Effector memory CD8-positive, alpha-beta T cell (primary cell): ENCODE results near the gene TNFRSF21.
"Not testable (repeated sequence)": the region's sequence is repeated elsewhere in the genome, so short reads cannot be mapped to it uniquely, and the experiment has no call there.

ENCODE experiments used
- ATAC-seq: fragments of 150-1000 bp; cut with Tn5 transposase; replicated peaks from 2 replicates; pipeline ENCODE4 v1.10.0; 2021; ENCODE audit warnings: mild to moderate bottlenecking, moderate library complexity
- DNase-seq, 3 experiments: peaks; one replicate each; pipeline ENCODE4 v3.0.0; 2021
- H3K27ac Mint-ChIP-seq, 2 donors: one replicate each; pipeline ENCODE4 v1.8.0; 2022; ENCODE audit warnings: mild to moderate bottlenecking in 2 of 2, mixed read lengths in 2 of 2, moderate library complexity in 2 of 2
- H3K27me3 Mint-ChIP-seq, 2 donors: one replicate each; pipeline ENCODE4 v1.8.0; 2022; ENCODE audit warnings: mixed read lengths in 2 of 2
- H3K36me3 Mint-ChIP-seq: one replicate; pipeline ENCODE4 v1.8.0; 2022; ENCODE audit warnings: mild to moderate bottlenecking, moderate library complexity, mixed read lengths; ENCODE audit not compliant: insufficient read depth
- H3K4me1 Mint-ChIP-seq, 2 donors: one replicate each; pipeline ENCODE4 v1.8.0; 2022; ENCODE audit warnings: low read depth in 2 of 2, mixed read lengths in 2 of 2
- H3K4me3 Mint-ChIP-seq, 2 donors: one replicate each; pipeline ENCODE4 v1.8.0; 2022; ENCODE audit warnings: mild to moderate bottlenecking in 2 of 2, mixed read lengths in 2 of 2, moderate library complexity in 2 of 2
- H3K9me3 Mint-ChIP-seq, 2 donors: one replicate each; pipeline ENCODE4 v1.8.0; 2022; ENCODE audit warnings: mixed read lengths in 2 of 2

Gene TNFRSF21

DNA sequence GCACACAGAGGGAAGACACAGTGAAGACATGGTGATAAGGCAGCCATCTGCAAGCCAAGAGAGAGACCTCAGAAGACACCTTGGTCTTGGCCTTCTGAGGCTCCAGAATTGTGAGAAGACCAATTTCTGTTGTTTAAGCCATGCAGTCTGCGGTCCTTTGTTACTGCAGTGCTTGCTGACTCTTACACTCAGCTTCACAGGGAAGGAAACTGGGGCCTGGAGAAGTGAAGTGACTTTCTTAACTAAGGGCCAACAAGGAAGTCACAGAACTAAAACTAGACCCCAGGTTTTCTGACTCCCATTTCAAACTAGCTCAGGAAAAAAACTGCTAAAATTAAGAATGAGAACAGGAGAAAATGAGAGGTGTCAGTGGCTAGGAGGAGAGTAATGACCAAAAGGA lies 74.3 kb downstream of the TNFRSF21 start:
- Mint-ChIP-seq H3K4me3 (no peak overlapping the region), H3K27ac (no peak overlapping the region), H3K4me1 (no peaks in the 10 kb centered on the region)

DNA sequence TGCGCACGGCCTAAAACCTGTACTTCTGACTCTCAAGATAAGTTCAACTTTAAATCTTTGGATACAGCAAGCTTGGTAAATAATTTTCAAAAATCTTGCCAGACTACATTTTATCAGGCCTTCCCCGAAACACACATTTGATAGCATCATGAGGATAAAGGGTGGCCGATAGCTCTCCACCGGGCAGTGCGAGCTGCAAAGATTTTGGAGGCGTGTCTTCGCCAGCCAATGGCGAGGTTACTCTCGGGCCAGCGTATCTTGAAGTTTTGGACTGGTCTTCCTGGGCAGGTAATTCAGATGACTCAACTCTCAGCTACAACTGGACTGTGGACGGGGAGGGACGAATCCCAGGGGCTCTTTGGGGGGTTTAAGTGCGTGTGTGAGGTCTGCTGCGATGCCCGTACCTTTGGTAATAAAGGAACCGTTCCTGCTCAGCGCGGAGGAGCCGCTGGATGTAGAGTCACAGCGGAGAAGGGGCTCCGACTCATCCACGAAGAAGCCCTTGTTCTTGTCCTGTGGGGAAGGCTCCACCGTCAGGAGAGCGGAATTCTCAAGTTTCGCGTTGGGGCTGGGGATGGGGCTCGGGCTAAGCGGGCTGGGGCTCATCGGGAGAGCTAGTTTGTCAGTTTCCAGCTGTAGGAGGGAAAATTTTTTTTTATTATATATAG lies 75.3 kb downstream of the TNFRSF21 start:
- H3K4me3 Mint-ChIP-seq: no peak overlapping the region

More for the DNA sequence above, 74.3 kb downstream of the TNFRSF21 start:
- DNase-seq (no peak), ATAC-seq (no peak)
- no peaks in the 10 kb centered on the region for H3K36me3 Mint-ChIP-seq
- peaks cover 17 to 26% of the 10 kb centered on the region in 2 donors for H3K27me3 Mint-ChIP-seq
- H3K9me3 Mint-ChIP-seq: peaks cover 0 to 1% of the 10 kb centered on the region in 2 donors

GRCh38 chr6:47231151-47231550 lies 78.6 kb downstream of the TNFRSF21 start:
- Mint-ChIP-seq H3K4me3 (no peak overlapping the region), H3K27ac (no peak overlapping the region), H3K36me3 (no peaks in the 10 kb centered on the region), H3K9me3 (peaks cover 1 to 6% of the 10 kb centered on the region in 2 donors), H3K4me1 (no peaks in the 10 kb centered on the region), H3K27me3 (peaks cover under 1 to 9% of the 10 kb centered on the region in 2 donors)
- ATAC-seq: no peak
- DNase-seq: no peak

More for the DNA sequence above, 75.3 kb downstream of the TNFRSF21 start:
- Mint-ChIP-seq H3K9me3 (peaks cover 0 to 1% of the 10 kb centered on the region in 2 donors), H3K4me1 (no peaks in the 10 kb centered on the region), H3K27ac (no peak overlapping the region), H3K27me3 (peaks cover 11 to 16% of the 10 kb centered on the region in 2 donors), H3K36me3 (no peaks in the 10 kb centered on the region)
- DNase-seq (no peak), ATAC-seq (no peak)

DNA sequence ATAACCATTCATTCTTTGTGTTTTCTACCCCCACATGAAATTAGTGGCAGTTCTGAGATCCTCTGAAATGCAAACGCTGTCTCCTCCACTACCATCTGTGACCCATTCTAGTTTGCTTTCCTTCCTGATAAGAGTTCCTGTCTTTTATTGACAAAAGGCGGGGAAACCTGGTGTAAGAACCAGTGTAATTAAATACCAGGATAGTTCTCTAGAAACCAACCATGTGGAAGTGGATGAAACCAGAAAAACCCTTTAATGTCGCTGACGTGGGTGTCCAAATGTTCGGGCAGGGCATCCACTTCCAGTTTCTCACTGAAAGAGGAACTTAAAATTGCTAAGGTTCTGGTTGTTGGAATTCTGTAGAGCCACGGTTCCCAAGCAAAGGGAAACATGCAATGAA lies 79.1 kb downstream of the TNFRSF21 start:
- H3K27me3 Mint-ChIP-seq: peaks cover 0 to 5% of the 10 kb centered on the region in 2 donors

GRCh38 chr6:47229255-47229654 lies 80.5 kb downstream of the TNFRSF21 start:
- Mint-ChIP-seq H3K4me3 (no peak overlapping the region), H3K36me3 (no peaks in the 10 kb centered on the region), H3K27ac (no peak overlapping the region), H3K27me3 (no peaks in the 10 kb centered on the region), H3K9me3 (peaks cover 0 to 6% of the 10 kb centered on the region in 2 donors), H3K4me1 (no peaks in the 10 kb centered on the region)
- ATAC-seq (no peak), DNase-seq (no peak)

More for the DNA sequence above, 79.1 kb downstream of the TNFRSF21 start:
- no peak overlapping the region for H3K27ac Mint-ChIP-seq
- DNase-seq: no peak
- H3K4me3 Mint-ChIP-seq: no peak overlapping the region
- H3K36me3 Mint-ChIP-seq: no peaks in the 10 kb centered on the region
- H3K9me3 Mint-ChIP-seq: peaks cover 1 to 6% of the 10 kb centered on the region in 2 donors
- H3K4me1 Mint-ChIP-seq: no peaks in the 10 kb centered on the region
- ATAC-seq: no peak

- not testable (repeated sequence) for H3K36me3 Mint-ChIP-seq, H3K9me3 Mint-ChIP-seq, ATAC-seq, H3K27me3 Mint-ChIP-seq, DNase-seq, H3K4me1 Mint-ChIP-seq, H3K4me3 Mint-ChIP-seq, H3K27ac Mint-ChIP-seq
These were observed 81.6 kb downstream of the TNFRSF21 start for GRCh38 chr6:47228093-47228492.

- not testable (repeated sequence) for H3K4me1 Mint-ChIP-seq, DNase-seq
These were observed 86.5 kb downstream of the TNFRSF21 start for GRCh38 chr6:47223251-47223650.

GRCh38 chr6:47221565-47221964 lies 88.1 kb downstream of the TNFRSF21 start:
- Mint-ChIP-seq H3K27me3 (no peaks in the 10 kb centered on the region), H3K36me3 (no peaks in the 10 kb centered on the region), H3K27ac (no peak overlapping the region), H3K4me3 (no peak overlapping the region), H3K9me3 (no peaks in the 10 kb centered on the region), H3K4me1 (no peaks in the 10 kb centered on the region)
- no peak for ATAC-seq
- DNase-seq: no peak

More at GRCh38 chr6:47223251-47223650, 86.5 kb downstream of the TNFRSF21 start:
- not testable (repeated sequence) for H3K27me3 Mint-ChIP-seq, H3K4me3 Mint-ChIP-seq, H3K36me3 Mint-ChIP-seq, H3K27ac Mint-ChIP-seq, H3K9me3 Mint-ChIP-seq, ATAC-seq

GRCh38 chr6:47209632-47210031 lies 100.1 kb downstream of the TNFRSF21 start:
- Mint-ChIP-seq H3K9me3 (peaks cover 0 to 9% of the 10 kb centered on the region in 2 donors), H3K27ac (no peak overlapping the region), H3K27me3 (peaks cover 0 to 5% of the 10 kb centered on the region in 2 donors), H3K36me3 (no peaks in the 10 kb centered on the region), H3K4me1 (no peaks in the 10 kb centered on the region), H3K4me3 (no peak overlapping the region)
- ATAC-seq (no peak), DNase-seq (no peak)

DNA sequence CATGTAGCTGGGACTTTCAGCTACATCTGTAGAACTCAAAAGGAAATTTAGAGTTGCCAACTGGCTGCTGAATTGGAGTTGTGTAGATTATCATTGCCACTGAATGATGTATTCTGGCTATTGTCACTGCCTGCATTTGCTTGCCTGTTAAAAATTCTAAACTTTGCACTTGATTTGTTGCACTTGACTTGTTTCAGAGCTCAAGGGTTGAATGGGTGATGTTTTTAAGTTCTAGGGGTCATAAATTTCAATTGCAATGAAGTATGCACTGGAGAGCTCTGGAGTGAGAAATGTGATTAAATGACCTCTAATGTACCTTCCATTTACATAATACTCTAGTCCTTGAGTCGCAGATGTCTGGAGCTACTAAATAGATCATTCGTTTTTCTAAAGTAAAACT lies 102.4 kb downstream of the TNFRSF21 start:
- Mint-ChIP-seq H3K27ac (no peak overlapping the region), H3K36me3 (no peaks in the 10 kb centered on the region), H3K4me1 (no peaks in the 10 kb centered on the region), H3K4me3 (no peak overlapping the region), H3K9me3 (peaks cover 0 to 9% of the 10 kb centered on the region in 2 donors), H3K27me3 (peaks cover 0 to 5% of the 10 kb centered on the region in 2 donors)
- ATAC-seq: no peak
- DNase-seq: no peak

DNA sequence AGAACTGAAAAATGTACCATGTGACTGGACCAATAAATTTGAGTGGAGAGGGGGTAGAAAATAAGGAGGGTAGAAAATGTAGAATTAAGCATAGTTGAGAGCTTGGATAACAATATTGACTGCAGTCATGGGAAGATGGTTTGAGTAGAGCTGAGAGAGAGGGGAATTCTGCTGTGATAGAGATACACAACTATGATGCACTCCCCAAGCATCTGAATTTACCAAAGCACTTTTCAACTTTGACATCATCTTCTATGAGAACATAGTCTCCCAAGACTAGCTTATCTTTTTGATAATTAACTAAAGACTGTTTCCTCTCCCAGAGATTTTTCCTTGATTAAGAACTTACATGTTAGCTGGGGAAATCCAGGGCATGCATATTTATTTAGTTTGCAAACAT lies 103.1 kb downstream of the TNFRSF21 start:
- Mint-ChIP-seq H3K9me3 (peaks cover 0 to 7% of the 10 kb centered on the region in 2 donors), H3K36me3 (no peaks in the 10 kb centered on the region), H3K27me3 (peaks cover 0 to 5% of the 10 kb centered on the region in 2 donors), H3K4me3 (no peak overlapping the region), H3K27ac (no peak overlapping the region), H3K4me1 (no peaks in the 10 kb centered on the region)
- ATAC-seq (no peak), DNase-seq (no peak)

- Mint-ChIP-seq H3K9me3 (peaks cover 0 to 4% of the 10 kb centered on the region in 2 donors), H3K4me1 (no peaks in the 10 kb centered on the region), H3K4me3 (no peak overlapping the region), H3K27ac (no peak overlapping the region), H3K36me3 (no peaks in the 10 kb centered on the region), H3K27me3 (no peaks in the 10 kb centered on the region)
- ATAC-seq (no peak), DNase-seq (no peak)
These were observed 105.6 kb downstream of the TNFRSF21 start for GRCh38 chr6:47203938-47204611.

DNA sequence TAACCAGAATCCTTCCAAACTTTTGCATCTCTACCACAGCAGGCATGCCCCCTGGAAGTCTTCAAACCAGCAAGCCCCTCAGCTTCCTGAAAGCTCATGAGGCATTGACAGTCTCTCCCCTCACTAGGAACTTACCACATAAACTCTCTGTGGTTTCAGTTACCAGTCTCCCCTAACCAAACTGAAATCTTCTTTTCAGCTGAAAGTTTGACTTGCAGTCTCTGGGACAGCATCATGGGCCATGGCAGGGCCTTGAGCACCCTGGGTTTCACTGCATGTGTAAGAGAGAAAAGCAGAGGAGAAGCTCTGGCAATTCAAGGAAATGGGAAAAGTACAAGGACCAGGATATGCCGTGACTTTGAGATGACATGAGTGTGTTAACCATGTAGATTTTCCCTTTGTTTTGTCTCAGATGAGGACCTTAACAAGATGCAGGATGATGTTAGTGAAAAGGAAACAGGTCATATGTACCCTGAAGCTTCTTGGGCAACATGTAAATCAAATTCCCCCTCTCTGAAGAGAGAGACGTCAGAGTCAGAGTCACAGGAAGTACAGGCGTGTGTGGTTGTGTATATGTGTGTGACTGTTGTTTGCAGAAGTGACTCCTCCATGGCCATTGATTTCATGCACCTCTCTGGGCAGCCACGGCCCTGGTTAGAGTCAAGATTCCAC lies 106.3 kb downstream of the TNFRSF21 start:
- no peaks in the 10 kb centered on the region for H3K4me1 Mint-ChIP-seq
- H3K9me3 Mint-ChIP-seq: peaks cover 0 to 5% of the 10 kb centered on the region in 2 donors
- H3K4me3 Mint-ChIP-seq: no peak overlapping the region
- no peaks in the 10 kb centered on the region for H3K36me3 Mint-ChIP-seq
- no peak overlapping the region for H3K27ac Mint-ChIP-seq
- no peak for DNase-seq
- H3K27me3 Mint-ChIP-seq: no peaks in the 10 kb centered on the region
- ATAC-seq: no peak
